Ishikawa (cell line): ENCODE data around the gene CASK.

Experiments
- CEBPB ChIP-seq: IDR thresholded peaks from 2 replicates; pipeline ENCODE4 v1.6.1; 2012
- CREB1 ChIP-seq: IDR thresholded peaks from 2 replicates; pipeline ENCODE4 v1.6.1; 2012; ENCODE audit warnings: low read depth
- EGR1 ChIP-seq: IDR thresholded peaks from 2 replicates; pipeline ENCODE4 v1.6.1; 2012
- EP300 ChIP-seq: IDR thresholded peaks from 2 replicates; pipeline ENCODE4 v1.6.1; 2012; ENCODE audit warnings: borderline replicate concordance
- FOXM1 ChIP-seq: IDR thresholded peaks from 2 replicates; pipeline ENCODE4 v1.6.1; 2012; ENCODE audit warnings: low read depth, borderline replicate concordance
- NFIC ChIP-seq: IDR thresholded peaks from 2 replicates; pipeline ENCODE4 v1.6.1; 2012
- RAD21 ChIP-seq: IDR thresholded peaks from 2 replicates; pipeline ENCODE4 v1.6.1; 2012; ENCODE audit warnings: low read depth
- TAF1 ChIP-seq: IDR thresholded peaks from 2 replicates; pipeline ENCODE4 v1.6.1; 2012; ENCODE audit warnings: low read depth, mild to moderate bottlenecking
- TCF12 ChIP-seq: IDR thresholded peaks from 2 replicates; pipeline ENCODE4 v1.6.1; 2012; ENCODE audit warnings: low read depth
- TEAD4 ChIP-seq: IDR thresholded peaks from 2 replicates; pipeline ENCODE4 v1.6.1; 2012
- YY1 ChIP-seq: IDR thresholded peaks from 2 replicates; pipeline ENCODE4 v1.6.1; 2012; ENCODE audit warnings: low read depth
- ZBTB7A ChIP-seq: IDR thresholded peaks from 2 replicates; pipeline ENCODE4 v1.6.1; 2012; ENCODE audit warnings: low read depth
- TF ChIP-seq, protein P1 (sequence below): IDR thresholded peaks from 2 replicates; pipeline ENCODE4 v1.6.1; 2012
- TF ChIP-seq, protein P2 (sequence below): IDR thresholded peaks from 2 replicates; pipeline ENCODE4 v1.6.1; 2012; ENCODE audit warnings: low read depth, mild to moderate bottlenecking
- TF ChIP-seq, protein P3 (sequence below): IDR thresholded peaks from 2 replicates; pipeline ENCODE4 v1.6.1; 2012

The CASK gene

DNA sequence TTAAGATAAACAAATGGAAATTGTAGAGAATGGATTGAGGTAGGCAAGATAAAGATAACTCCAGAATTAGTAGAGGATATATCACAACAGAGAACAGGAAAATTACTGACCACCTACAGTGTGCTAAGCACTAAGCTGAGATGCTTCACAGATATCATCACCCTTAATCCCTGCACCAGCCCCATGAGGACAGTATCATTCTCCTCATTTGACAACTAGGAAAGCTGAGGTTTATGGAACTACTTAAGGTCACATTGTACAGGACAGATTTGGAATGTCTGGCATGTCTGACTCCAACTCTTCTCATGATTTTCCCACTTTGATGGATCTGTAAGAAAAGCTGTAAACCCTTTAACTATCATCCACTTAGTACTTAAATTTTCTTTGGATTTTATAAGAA is 95.5 kb downstream of the CASK start:
- no peak for TF ChIP-seq RAD21
- no peak for TF ChIP-seq ZBTB7A
- TF ChIP-seq EP300: no peak
- TF ChIP-seq CEBPB: no peak
- no peak for TF ChIP-seq FOXM1
- no peak for TF ChIP-seq YY1
- TF ChIP-seq, protein P1, sequence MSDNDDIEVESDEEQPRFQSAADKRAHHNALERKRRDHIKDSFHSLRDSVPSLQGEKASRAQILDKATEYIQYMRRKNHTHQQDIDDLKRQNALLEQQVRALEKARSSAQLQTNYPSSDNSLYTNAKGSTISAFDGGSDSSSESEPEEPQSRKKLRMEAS: no peak
- TF ChIP-seq, protein P2, sequence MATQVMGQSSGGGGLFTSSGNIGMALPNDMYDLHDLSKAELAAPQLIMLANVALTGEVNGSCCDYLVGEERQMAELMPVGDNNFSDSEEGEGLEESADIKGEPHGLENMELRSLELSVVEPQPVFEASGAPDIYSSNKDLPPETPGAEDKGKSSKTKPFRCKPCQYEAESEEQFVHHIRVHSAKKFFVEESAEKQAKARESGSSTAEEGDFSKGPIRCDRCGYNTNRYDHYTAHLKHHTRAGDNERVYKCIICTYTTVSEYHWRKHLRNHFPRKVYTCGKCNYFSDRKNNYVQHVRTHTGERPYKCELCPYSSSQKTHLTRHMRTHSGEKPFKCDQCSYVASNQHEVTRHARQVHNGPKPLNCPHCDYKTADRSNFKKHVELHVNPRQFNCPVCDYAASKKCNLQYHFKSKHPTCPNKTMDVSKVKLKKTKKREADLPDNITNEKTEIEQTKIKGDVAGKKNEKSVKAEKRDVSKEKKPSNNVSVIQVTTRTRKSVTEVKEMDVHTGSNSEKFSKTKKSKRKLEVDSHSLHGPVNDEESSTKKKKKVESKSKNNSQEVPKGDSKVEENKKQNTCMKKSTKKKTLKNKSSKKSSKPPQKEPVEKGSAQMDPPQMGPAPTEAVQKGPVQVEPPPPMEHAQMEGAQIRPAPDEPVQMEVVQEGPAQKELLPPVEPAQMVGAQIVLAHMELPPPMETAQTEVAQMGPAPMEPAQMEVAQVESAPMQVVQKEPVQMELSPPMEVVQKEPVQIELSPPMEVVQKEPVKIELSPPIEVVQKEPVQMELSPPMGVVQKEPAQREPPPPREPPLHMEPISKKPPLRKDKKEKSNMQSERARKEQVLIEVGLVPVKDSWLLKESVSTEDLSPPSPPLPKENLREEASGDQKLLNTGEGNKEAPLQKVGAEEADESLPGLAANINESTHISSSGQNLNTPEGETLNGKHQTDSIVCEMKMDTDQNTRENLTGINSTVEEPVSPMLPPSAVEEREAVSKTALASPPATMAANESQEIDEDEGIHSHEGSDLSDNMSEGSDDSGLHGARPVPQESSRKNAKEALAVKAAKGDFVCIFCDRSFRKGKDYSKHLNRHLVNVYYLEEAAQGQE: no peak
- TF ChIP-seq TAF1: no peak
- no peak for TF ChIP-seq EGR1
- no peak for TF ChIP-seq CREB1
- TF ChIP-seq TCF12: no peak
- TF ChIP-seq TEAD4: no peak
- no peak for TF ChIP-seq NFIC
- TF ChIP-seq, protein P3, sequence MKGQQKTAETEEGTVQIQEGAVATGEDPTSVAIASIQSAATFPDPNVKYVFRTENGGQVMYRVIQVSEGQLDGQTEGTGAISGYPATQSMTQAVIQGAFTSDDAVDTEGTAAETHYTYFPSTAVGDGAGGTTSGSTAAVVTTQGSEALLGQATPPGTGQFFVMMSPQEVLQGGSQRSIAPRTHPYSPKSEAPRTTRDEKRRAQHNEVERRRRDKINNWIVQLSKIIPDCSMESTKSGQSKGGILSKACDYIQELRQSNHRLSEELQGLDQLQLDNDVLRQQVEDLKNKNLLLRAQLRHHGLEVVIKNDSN: no peak

DNA sequence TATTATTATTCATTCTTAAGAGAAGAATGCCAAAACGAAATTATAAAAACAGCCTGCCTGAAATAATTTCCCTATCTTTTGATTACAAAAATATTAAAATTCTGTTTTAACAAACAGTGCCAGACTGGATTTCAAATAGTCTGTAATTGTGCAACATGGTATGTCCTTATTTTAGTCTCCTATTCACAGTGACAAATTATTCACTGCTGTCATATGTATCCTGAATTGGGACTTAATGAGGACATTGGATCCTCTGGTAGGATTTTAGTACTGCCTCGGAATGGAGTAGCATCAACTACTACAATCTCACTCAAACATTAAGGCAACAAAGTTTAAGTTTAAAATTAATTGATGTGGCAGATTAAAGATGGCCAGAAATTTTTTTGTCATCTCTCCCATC is 97.6 kb downstream of the CASK start:
- no peak for TF ChIP-seq YY1
- TF ChIP-seq, protein P1: no peak
- no peak for TF ChIP-seq NFIC
- TF ChIP-seq TAF1: no peak

DNA sequence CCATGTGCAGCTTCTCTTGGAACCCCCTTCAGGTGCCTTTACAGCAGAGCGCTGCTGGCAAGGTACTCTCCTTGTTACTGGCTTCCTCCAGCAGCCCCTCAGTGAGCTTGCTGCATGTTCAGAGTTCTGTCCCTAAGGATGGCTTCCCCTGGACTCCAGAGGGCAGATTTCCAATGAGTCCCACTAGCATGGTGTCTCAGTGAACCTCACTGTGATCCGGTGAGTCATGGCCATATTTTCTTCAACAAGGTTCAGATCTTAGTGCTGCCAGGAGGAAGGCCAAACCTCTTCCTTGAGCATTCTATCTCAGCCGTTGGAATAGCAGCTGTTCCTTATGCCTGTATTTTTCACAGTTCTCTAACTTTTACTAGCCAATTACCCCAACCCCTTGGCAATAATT is 98.8 kb downstream of the CASK start:
- TF ChIP-seq NFIC (no peak), CREB1 (no peak), TAF1 (no peak), YY1 (no peak), CEBPB (no peak), EP300 (no peak)

DNA sequence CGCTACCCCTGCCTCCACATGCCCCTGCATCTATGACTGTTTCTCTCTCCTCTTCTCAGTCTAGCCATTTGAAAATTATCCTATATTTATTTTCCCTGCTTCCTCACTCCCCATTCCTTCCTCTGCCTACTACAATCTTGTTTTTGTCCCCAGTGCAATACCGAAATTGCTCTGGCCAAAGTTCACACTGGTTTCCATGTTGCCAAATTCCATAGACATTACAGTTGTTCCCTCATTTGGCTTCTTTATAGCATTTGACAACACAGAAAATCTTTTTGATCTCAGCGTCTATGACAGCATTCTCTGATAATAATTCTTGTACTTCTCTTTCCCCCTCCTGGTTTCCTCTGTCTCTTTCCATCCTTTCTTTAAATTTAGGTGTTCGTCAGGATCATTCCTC is 100.0 kb downstream of the CASK start:
- no peak for TF ChIP-seq TCF12
- TF ChIP-seq, protein P1: no peak
- TF ChIP-seq EP300: no peak
- no peak for TF ChIP-seq CREB1
- TF ChIP-seq RAD21: no peak
- TF ChIP-seq ZBTB7A: no peak

DNA sequence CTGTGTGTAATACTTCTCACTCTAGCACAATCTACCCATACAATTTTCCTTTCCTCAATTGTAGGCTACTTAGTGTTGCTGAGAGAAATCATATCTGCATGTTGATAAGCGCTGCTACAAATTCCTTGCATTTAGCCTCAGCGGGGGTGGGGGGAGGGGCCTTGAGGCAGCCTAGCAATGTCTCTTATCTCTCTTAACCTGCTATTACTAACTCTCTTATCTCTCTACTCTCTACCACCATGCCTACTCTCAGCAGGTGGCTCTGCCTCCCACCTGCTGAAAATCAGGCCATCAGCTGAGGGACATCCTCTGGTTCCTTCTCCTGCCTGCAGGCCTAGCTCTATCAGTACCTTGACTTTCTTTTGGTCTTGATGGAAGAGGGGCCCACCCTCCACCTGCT is 100.5 kb downstream of the CASK start:
- no peak for TF ChIP-seq TEAD4
- TF ChIP-seq, protein P1: no peak
- TF ChIP-seq FOXM1: no peak
- TF ChIP-seq, protein P3: no peak
- TF ChIP-seq CEBPB: no peak
- TF ChIP-seq RAD21: no peak
- no peak for TF ChIP-seq ZBTB7A
- TF ChIP-seq NFIC: no peak
- TF ChIP-seq TAF1: no peak
- TF ChIP-seq TCF12: no peak
- TF ChIP-seq YY1: no peak
- no peak for TF ChIP-seq EP300
- no peak for TF ChIP-seq EGR1

DNA sequence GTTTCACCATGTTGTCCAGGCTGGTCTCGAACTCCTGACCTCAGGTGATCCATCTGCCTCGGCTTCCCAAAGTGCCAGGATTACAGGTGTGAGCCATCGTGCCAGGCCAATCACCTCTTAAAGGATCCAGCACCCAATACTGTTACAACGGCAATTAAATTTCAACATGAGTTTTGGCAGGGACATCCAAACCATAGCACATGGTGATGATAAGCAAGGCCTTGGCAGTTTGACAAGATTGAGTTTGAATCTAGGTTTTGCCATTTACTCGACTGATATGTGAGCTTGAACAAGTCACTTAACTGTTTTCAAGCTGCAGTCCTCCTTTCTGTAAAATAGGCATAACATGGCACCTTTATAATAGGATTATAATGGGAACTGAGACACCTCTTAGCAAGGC is 115.3 kb downstream of the CASK start:
- no peak for TF ChIP-seq NFIC
- TF ChIP-seq CEBPB: no peak
- TF ChIP-seq, protein P1: no peak
- TF ChIP-seq TEAD4: no peak
- no peak for TF ChIP-seq CREB1
- TF ChIP-seq, protein P3: no peak
- no peak for TF ChIP-seq FOXM1
- no peak for TF ChIP-seq TAF1
- TF ChIP-seq TCF12: no peak
- TF ChIP-seq ZBTB7A: no peak
- no peak for TF ChIP-seq EGR1
- TF ChIP-seq EP300: no peak
- no peak for TF ChIP-seq YY1
- TF ChIP-seq, protein P2: no peak
- no peak for TF ChIP-seq RAD21
